Measurements from ENCODE around the gene TTC9C. TPM values are rescaled to one million over a fixed set of nuclear protein-coding genes. Genes with fewer than 3 reads are reported as not detected.
A peak's percentile ranks its signal among the peaks of the same experiment; 100 is the strongest.

Gene TTC9C
- total and polyA plus RNA-seq, 2 of the 13 experiments (the other 11 are each of a cell fraction or from before 2014, with no cell fraction given): 28.0 to 36.4 TPM

- 0 out of 2 replicates have a peak, but pooled peaks have one; percentile 11 for TF ChIP-seq AHDC1 (CRISPR knock-in tag; IDR thresholded peaks at IDR 0.05; ENCODE audit: borderline replicate concordance)
- no peak for TF ChIP-seq ZNF577 (CRISPR knock-in tag; IDR thresholded peaks at IDR 0.05; ENCODE audit: borderline replicate concordance, low read depth)
- TF ChIP-seq HNRNPLL (IDR thresholded peaks at IDR 0.05; ENCODE audit: low read depth, low read length, poor library complexity, severe bottlenecking): peak; percentile 60
- TF ChIP-seq AHR (CRISPR knock-in tag; IDR thresholded peaks at IDR 0.05): no peak
- TF ChIP-seq ZFP62 (CRISPR knock-in tag; IDR thresholded peaks at IDR 0.05): no peak
- no peak for TF ChIP-seq ZNF24 (IDR thresholded peaks at IDR 0.05)
- 0 out of 2 replicates have a peak, but pooled peaks have one; percentile 45 for TF ChIP-seq ZNF253 (CRISPR knock-in tag; IDR thresholded peaks at IDR 0.05; ENCODE audit: borderline replicate concordance)
- no peak for TF ChIP-seq SP1 (IDR thresholded peaks at IDR 0.05)
- no peak; the same call in 1 of the 2 replicates for TF ChIP-seq SP1 (CRISPR knock-in tag; IDR thresholded peaks at IDR 0.05)
- TF ChIP-seq GFI1 (CRISPR knock-in tag; IDR thresholded peaks at IDR 0.05; ENCODE audit: borderline replicate concordance): no peak
- peak; percentile 74 for TF ChIP-seq KLF11 (CRISPR knock-in tag; IDR thresholded peaks at IDR 0.05)
- TF ChIP-seq MTA3 (CRISPR knock-in tag; IDR thresholded peaks at IDR 0.05): no peak
- peak; percentile 45; the same call in 1 of the 2 replicates for TF ChIP-seq MEIS2 (CRISPR knock-in tag; IDR thresholded peaks at IDR 0.05)
- TF ChIP-seq EED (CRISPR knock-in tag; IDR thresholded peaks at IDR 0.05): no peak
- peak; percentile 64; the same call in 1 of the 2 replicates for TF ChIP-seq ZNF280D (CRISPR knock-in tag; IDR thresholded peaks at IDR 0.05)
- no peak for TF ChIP-seq TRAFD1 (CRISPR knock-in tag; IDR thresholded peaks at IDR 0.05; ENCODE audit: borderline replicate concordance)
- TF ChIP-seq ZFP1 (CRISPR knock-in tag; IDR thresholded peaks at IDR 0.05): no peak
- no peak for TF ChIP-seq ZNF629 (CRISPR knock-in tag; conservative IDR thresholded peaks at IDR 0.05)
- no peak for TF ChIP-seq PHB2 (IDR thresholded peaks at IDR 0.05; ENCODE audit: partially characterized antibody)
Observed at GRCh38 chr11:62678770-62679696, 49.3 kb upstream of the TTC9C start, which contains the start of gene UBXN1 (continued).
